ENCODE data around the gene DYNLL2.
"Not testable (repeated sequence)": the region's sequence is repeated elsewhere in the genome, so short reads cannot be mapped to it uniquely, and the experiment has no call there.

Gene DYNLL2

GRCh38 chr17:58056476-58056875 is 26.7 kb upstream of the DYNLL2 start:
- Histone ChIP-seq H3K27me3 (ENCODE audit: insufficient read depth, insufficient read length) (no peaks in the 10 kb centered on the region), H3K4me1 (ENCODE audit: insufficient read depth, insufficient read length) (no peaks in the 10 kb centered on the region), H3K9ac (ENCODE audit: insufficient read length, low read depth) (no peak overlapping the region), H3K4me3 (ENCODE audit: insufficient read length, low read depth) (no peak overlapping the region), H3K9me3 (ENCODE audit: insufficient read depth, low read length) (no peaks in the 10 kb centered on the region), H3K36me3 (ENCODE audit: insufficient read depth, insufficient read length, low read length) (no peaks in the 10 kb centered on the region)
- no peak for TF ChIP-seq SUZ12 (IDR thresholded peaks at IDR 0.05; ENCODE audit: extremely low read depth, insufficient read depth, insufficient read length)
- no peak for TF ChIP-seq ZNF274 (IDR thresholded peaks at IDR 0.05; ENCODE audit: low read depth, low read length)
- TF ChIP-seq YY1 (IDR thresholded peaks at IDR 0.05; ENCODE audit: insufficient read depth, insufficient read length) = no peak
- no peak for DNase-seq (ENCODE audit: low read depth, low spot score)

GRCh38 chr17:58059141-58059540 is 24.1 kb upstream of the DYNLL2 start:
- H3K9me3 ChIP-seq (ENCODE audit: insufficient read depth, low read length) = no peaks in the 10 kb centered on the region
- H3K9ac ChIP-seq (ENCODE audit: insufficient read length, low read depth) = no peak overlapping the region
- no peak for DNase-seq (ENCODE audit: low read depth, low spot score)
- H3K36me3 ChIP-seq (ENCODE audit: insufficient read depth, insufficient read length, low read length) = no peaks in the 10 kb centered on the region
- no peak overlapping the region for H3K4me3 ChIP-seq (ENCODE audit: insufficient read length, low read depth)
- TF ChIP-seq ZNF274 (IDR thresholded peaks at IDR 0.05; ENCODE audit: low read depth, low read length) (no peak), SUZ12 (IDR thresholded peaks at IDR 0.05; ENCODE audit: extremely low read depth, insufficient read depth, insufficient read length) (no peak), YY1 (IDR thresholded peaks at IDR 0.05; ENCODE audit: insufficient read depth, insufficient read length) (no peak)
- H3K27me3 ChIP-seq (ENCODE audit: insufficient read depth, insufficient read length) = no peaks in the 10 kb centered on the region
- H3K4me1 ChIP-seq (ENCODE audit: insufficient read depth, insufficient read length) = no peaks in the 10 kb centered on the region

GRCh38 chr17:58060596-58061191 is 22.5 kb upstream of the DYNLL2 start:
- TF ChIP-seq YY1 (IDR thresholded peaks at IDR 0.05; ENCODE audit: insufficient read depth, insufficient read length) (no peak), ZNF274 (IDR thresholded peaks at IDR 0.05; ENCODE audit: low read depth, low read length) (no peak), SUZ12 (IDR thresholded peaks at IDR 0.05; ENCODE audit: extremely low read depth, insufficient read depth, insufficient read length) (no peak)
- H3K9ac ChIP-seq (ENCODE audit: insufficient read length, low read depth) = no peak overlapping the region
- DNase-seq (ENCODE audit: low read depth, low spot score) = no peak

GRCh38 chr17:58061672-58062071 is 21.5 kb upstream of the DYNLL2 start:
- H3K9ac ChIP-seq (ENCODE audit: insufficient read length, low read depth) = no peak overlapping the region
- no peaks in the 10 kb centered on the region for H3K9me3 ChIP-seq (ENCODE audit: insufficient read depth, low read length)
- no peak overlapping the region for H3K4me3 ChIP-seq (ENCODE audit: insufficient read length, low read depth)
- no peak for DNase-seq (ENCODE audit: low read depth, low spot score)
- no peaks in the 10 kb centered on the region for H3K27me3 ChIP-seq (ENCODE audit: insufficient read depth, insufficient read length)
- no peaks in the 10 kb centered on the region for H3K4me1 ChIP-seq (ENCODE audit: insufficient read depth, insufficient read length)
- H3K36me3 ChIP-seq (ENCODE audit: insufficient read depth, insufficient read length, low read length) = no peaks in the 10 kb centered on the region
- TF ChIP-seq ZNF274 (IDR thresholded peaks at IDR 0.05; ENCODE audit: low read depth, low read length) = no peak
- TF ChIP-seq SUZ12 (IDR thresholded peaks at IDR 0.05; ENCODE audit: extremely low read depth, insufficient read depth, insufficient read length) = no peak
- TF ChIP-seq YY1 (IDR thresholded peaks at IDR 0.05; ENCODE audit: insufficient read depth, insufficient read length) = no peak

More at GRCh38 chr17:58060596-58061191, 22.5 kb upstream of the DYNLL2 start:
- Histone ChIP-seq H3K36me3 (ENCODE audit: insufficient read depth, insufficient read length, low read length) (no peaks in the 10 kb centered on the region), H3K4me3 (ENCODE audit: insufficient read length, low read depth) (no peak overlapping the region), H3K4me1 (ENCODE audit: insufficient read depth, insufficient read length) (no peaks in the 10 kb centered on the region), H3K9me3 (ENCODE audit: insufficient read depth, low read length) (no peaks in the 10 kb centered on the region), H3K27me3 (ENCODE audit: insufficient read depth, insufficient read length) (no peaks in the 10 kb centered on the region)

GRCh38 chr17:58065238-58065637 is 18.0 kb upstream of the DYNLL2 start:
- no peak for DNase-seq (ENCODE audit: low read depth, low spot score)
- H3K9me3 ChIP-seq (ENCODE audit: insufficient read depth, low read length) = no peaks in the 10 kb centered on the region
- TF ChIP-seq ZNF274 (IDR thresholded peaks at IDR 0.05; ENCODE audit: low read depth, low read length) (no peak), SUZ12 (IDR thresholded peaks at IDR 0.05; ENCODE audit: extremely low read depth, insufficient read depth, insufficient read length) (no peak), YY1 (IDR thresholded peaks at IDR 0.05; ENCODE audit: insufficient read depth, insufficient read length) (no peak)
- no peak overlapping the region for H3K9ac ChIP-seq (ENCODE audit: insufficient read length, low read depth)
- no peaks in the 10 kb centered on the region for H3K36me3 ChIP-seq (ENCODE audit: insufficient read depth, insufficient read length, low read length)
- H3K4me3 ChIP-seq (ENCODE audit: insufficient read length, low read depth) = no peak overlapping the region
- H3K27me3 ChIP-seq (ENCODE audit: insufficient read depth, insufficient read length) = peaks cover 3% of the 10 kb centered on the region
- H3K4me1 ChIP-seq (ENCODE audit: insufficient read depth, insufficient read length) = no peaks in the 10 kb centered on the region

- H3K36me3 ChIP-seq (ENCODE audit: insufficient read depth, insufficient read length, low read length) = no peaks in the 10 kb centered on the region
- no peak overlapping the region for H3K9ac ChIP-seq (ENCODE audit: insufficient read length, low read depth)
- no peak for DNase-seq (ENCODE audit: low read depth, low spot score)
- no peaks in the 10 kb centered on the region for H3K9me3 ChIP-seq (ENCODE audit: insufficient read depth, low read length)
- H3K4me1 ChIP-seq (ENCODE audit: insufficient read depth, insufficient read length) = no peaks in the 10 kb centered on the region
- H3K27me3 ChIP-seq (ENCODE audit: insufficient read depth, insufficient read length) = peaks cover 3% of the 10 kb centered on the region
- no peak overlapping the region for H3K4me3 ChIP-seq (ENCODE audit: insufficient read length, low read depth)
- TF ChIP-seq ZNF274 (IDR thresholded peaks at IDR 0.05; ENCODE audit: low read depth, low read length) (no peak), SUZ12 (IDR thresholded peaks at IDR 0.05; ENCODE audit: extremely low read depth, insufficient read depth, insufficient read length) (no peak), YY1 (IDR thresholded peaks at IDR 0.05; ENCODE audit: insufficient read depth, insufficient read length) (no peak)
Observed at GRCh38 chr17:58066401-58066800, 16.8 kb upstream of the DYNLL2 start.

GRCh38 chr17:58072862-58073261 is 10.4 kb upstream of the DYNLL2 start:
- Histone ChIP-seq H3K4me3 (ENCODE audit: insufficient read length, low read depth) (no peak overlapping the region), H3K36me3 (ENCODE audit: insufficient read depth, insufficient read length, low read length) (no peaks in the 10 kb centered on the region), H3K27me3 (ENCODE audit: insufficient read depth, insufficient read length) (peaks cover 3% of the 10 kb centered on the region), H3K9ac (ENCODE audit: insufficient read length, low read depth) (no peak overlapping the region), H3K4me1 (ENCODE audit: insufficient read depth, insufficient read length) (no peaks in the 10 kb centered on the region), H3K9me3 (ENCODE audit: insufficient read depth, low read length) (peaks cover 8% of the 10 kb centered on the region)
- no peak for TF ChIP-seq YY1 (IDR thresholded peaks at IDR 0.05; ENCODE audit: insufficient read depth, insufficient read length)
- no peak for TF ChIP-seq SUZ12 (IDR thresholded peaks at IDR 0.05; ENCODE audit: extremely low read depth, insufficient read depth, insufficient read length)
- no peak for DNase-seq (ENCODE audit: low read depth, low spot score)

GRCh38 chr17:58073266-58073665 is 10.0 kb upstream of the DYNLL2 start:
- not testable (repeated sequence) for H3K27me3 ChIP-seq (ENCODE audit: insufficient read depth, insufficient read length); H3K36me3 ChIP-seq (ENCODE audit: insufficient read depth, insufficient read length, low read length); H3K9me3 ChIP-seq (ENCODE audit: insufficient read depth, low read length); H3K4me1 ChIP-seq (ENCODE audit: insufficient read depth, insufficient read length); H3K4me3 ChIP-seq (ENCODE audit: insufficient read length, low read depth); H3K9ac ChIP-seq (ENCODE audit: insufficient read length, low read depth); DNase-seq (ENCODE audit: low read depth, low spot score)

GRCh38 chr17:58074406-58074805 is 8.8 kb upstream of the DYNLL2 start:
- H3K4me1 ChIP-seq (ENCODE audit: insufficient read depth, insufficient read length); DNase-seq (ENCODE audit: low read depth, low spot score); H3K4me3 ChIP-seq (ENCODE audit: insufficient read length, low read depth); H3K27me3 ChIP-seq (ENCODE audit: insufficient read depth, insufficient read length); H3K36me3 ChIP-seq (ENCODE audit: insufficient read depth, insufficient read length, low read length); H3K9me3 ChIP-seq (ENCODE audit: insufficient read depth, low read length); H3K9ac ChIP-seq (ENCODE audit: insufficient read length, low read depth): not testable (repeated sequence)
